Measurements from ENCODE around the gene STK36.

DNA sequence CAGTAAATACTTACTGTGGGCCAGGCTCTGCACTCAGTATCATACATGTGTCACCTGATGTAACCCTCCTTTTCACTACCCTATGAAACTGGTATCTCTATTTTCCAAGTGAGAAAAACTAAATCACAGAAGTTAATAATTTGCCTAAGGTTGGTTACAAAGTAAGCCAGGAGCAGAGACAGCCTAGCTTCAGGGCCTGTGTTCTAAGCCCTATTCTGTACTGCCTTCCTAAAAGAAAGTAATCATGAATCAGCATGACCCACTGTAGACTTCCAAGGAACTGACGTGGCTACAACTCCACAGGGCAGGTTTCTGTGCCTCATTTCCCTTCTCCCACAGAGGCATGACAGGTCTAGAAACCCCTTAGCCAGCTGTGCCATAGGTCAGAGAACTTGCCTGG lies 26.8 kb upstream of the STK36 start:
- TF ChIP-seq, protein P1, sequence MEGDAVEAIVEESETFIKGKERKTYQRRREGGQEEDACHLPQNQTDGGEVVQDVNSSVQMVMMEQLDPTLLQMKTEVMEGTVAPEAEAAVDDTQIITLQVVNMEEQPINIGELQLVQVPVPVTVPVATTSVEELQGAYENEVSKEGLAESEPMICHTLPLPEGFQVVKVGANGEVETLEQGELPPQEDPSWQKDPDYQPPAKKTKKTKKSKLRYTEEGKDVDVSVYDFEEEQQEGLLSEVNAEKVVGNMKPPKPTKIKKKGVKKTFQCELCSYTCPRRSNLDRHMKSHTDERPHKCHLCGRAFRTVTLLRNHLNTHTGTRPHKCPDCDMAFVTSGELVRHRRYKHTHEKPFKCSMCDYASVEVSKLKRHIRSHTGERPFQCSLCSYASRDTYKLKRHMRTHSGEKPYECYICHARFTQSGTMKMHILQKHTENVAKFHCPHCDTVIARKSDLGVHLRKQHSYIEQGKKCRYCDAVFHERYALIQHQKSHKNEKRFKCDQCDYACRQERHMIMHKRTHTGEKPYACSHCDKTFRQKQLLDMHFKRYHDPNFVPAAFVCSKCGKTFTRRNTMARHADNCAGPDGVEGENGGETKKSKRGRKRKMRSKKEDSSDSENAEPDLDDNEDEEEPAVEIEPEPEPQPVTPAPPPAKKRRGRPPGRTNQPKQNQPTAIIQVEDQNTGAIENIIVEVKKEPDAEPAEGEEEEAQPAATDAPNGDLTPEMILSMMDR (conservative IDR thresholded peaks at IDR 0.05; ENCODE audit: low read length): no peak
- no peak for TF ChIP-seq EZH2phosphoT487 (IDR thresholded peaks at IDR 0.05; ENCODE audit: borderline replicate concordance, low read depth, low read length)
